OCI-LY3 (cell line): ENCODE measurements around the gene LRRC46.

Experiments used
- EZH2phosphoT487 ChIP-seq: fragments of 200-600 bp; shearing (Covaris generic); IDR thresholded peaks from 2 replicates; pipeline ENCODE4 v1.6.1; 2018; ENCODE audit warnings: antibody characterized with exemption, mixed run types, low read depth
- TF ChIP-seq, protein P1 (sequence below): fragments of 200-600, 300-600 bp; sonication (generic); IDR thresholded peaks from 2 replicates; pipeline ENCODE4 v1.5.1; 2014; ENCODE audit warnings: antibody characterized with exemption, low read length, low read depth

DNA sequence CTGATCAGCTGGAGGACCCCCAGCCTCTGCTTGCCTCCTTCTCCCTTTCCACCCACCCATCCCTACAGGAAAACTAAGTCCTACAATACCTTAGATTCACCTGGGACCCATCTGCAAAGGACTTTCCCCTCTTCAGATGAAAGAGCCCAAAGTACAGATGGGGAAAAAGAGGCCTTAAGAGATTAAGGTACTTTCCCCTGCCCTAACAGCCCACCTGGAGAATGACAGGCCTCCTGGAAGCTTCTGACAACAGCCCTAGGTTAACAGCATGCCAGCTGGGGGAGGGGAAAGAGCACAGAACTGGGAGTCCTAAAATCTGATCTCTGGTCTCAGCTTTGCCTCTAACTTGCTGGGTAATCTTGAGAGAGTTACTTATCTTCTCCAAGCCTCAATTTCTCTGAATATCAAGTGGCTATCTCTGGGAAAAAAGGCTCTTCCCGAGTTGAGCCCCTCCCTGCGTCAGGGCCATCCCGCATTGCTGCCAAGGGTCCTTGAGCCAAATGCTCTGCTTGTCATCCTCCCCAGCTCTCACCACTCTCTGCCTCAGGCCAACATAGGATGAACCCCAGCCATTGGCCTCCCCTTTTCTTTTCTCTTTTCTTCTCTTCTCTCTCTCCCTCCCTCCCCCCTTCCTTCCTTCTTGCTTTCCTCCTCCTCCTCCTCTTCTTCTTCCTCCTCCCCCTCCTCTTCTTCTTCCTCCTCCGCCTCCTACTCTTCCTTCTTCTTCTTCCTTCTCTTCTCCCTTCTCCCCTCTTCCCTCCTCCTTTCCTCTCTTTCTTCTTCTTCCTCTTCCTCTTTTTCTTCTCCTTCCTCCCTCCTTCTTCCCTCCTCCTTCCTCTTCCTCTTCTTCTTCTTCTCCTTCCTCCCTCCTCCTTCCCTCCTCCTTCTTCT lies 42.0 kb downstream of the LRRC46 start:
- TF ChIP-seq, protein P1, sequence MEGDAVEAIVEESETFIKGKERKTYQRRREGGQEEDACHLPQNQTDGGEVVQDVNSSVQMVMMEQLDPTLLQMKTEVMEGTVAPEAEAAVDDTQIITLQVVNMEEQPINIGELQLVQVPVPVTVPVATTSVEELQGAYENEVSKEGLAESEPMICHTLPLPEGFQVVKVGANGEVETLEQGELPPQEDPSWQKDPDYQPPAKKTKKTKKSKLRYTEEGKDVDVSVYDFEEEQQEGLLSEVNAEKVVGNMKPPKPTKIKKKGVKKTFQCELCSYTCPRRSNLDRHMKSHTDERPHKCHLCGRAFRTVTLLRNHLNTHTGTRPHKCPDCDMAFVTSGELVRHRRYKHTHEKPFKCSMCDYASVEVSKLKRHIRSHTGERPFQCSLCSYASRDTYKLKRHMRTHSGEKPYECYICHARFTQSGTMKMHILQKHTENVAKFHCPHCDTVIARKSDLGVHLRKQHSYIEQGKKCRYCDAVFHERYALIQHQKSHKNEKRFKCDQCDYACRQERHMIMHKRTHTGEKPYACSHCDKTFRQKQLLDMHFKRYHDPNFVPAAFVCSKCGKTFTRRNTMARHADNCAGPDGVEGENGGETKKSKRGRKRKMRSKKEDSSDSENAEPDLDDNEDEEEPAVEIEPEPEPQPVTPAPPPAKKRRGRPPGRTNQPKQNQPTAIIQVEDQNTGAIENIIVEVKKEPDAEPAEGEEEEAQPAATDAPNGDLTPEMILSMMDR: no peak
- no peak for TF ChIP-seq EZH2phosphoT487
